Stimulated activated CD4-positive, alpha-beta T cell treated with anti-CD3 and anti-CD28 coated beads, Interleukin-12 subunit alpha, Interleukin-12 subunit beta, amount 100 ng/mL, for 48 hours (primary cell): Measurements from ENCODE around the gene OTUB2.

Experiments used
- DNase-seq, 3 donors: peaks; one replicate each; pipeline ENCODE4 v3.0.0-alpha.2; 2020; ENCODE audit warnings: low read depth in 2 of 3, low spot score in 1 of 3

The OTUB2 gene

DNA sequence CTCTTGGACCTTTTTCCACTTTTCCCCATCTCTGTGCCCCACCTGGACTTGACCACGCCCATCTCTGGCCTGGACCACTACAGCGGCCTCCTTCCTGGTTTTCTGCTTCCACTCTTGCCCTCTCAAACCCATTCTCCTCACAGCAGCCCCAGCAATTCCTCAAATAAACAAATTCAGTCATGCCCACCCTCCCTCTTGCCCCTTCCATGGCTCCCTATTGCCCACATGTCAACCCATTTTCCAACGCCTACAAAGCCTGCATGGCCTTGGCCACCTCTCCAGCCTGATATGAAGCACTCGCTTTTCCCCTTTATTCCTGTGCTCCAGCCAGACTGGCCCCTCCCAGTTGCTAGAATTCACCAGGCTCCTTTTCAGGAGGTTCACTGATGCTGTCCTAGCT is 5.9 kb upstream of the OTUB2 start:
- no peak for DNase-seq

GRCh38 chr14:94021001-94021400 is 5.1 kb upstream of the OTUB2 start:
- no peak for DNase-seq

- peak in 1 of 3 donors; percentile 32 for DNase-seq
These were observed 4.6 kb upstream of the OTUB2 start for GRCh38 chr14:94021416-94022157.

DNA sequence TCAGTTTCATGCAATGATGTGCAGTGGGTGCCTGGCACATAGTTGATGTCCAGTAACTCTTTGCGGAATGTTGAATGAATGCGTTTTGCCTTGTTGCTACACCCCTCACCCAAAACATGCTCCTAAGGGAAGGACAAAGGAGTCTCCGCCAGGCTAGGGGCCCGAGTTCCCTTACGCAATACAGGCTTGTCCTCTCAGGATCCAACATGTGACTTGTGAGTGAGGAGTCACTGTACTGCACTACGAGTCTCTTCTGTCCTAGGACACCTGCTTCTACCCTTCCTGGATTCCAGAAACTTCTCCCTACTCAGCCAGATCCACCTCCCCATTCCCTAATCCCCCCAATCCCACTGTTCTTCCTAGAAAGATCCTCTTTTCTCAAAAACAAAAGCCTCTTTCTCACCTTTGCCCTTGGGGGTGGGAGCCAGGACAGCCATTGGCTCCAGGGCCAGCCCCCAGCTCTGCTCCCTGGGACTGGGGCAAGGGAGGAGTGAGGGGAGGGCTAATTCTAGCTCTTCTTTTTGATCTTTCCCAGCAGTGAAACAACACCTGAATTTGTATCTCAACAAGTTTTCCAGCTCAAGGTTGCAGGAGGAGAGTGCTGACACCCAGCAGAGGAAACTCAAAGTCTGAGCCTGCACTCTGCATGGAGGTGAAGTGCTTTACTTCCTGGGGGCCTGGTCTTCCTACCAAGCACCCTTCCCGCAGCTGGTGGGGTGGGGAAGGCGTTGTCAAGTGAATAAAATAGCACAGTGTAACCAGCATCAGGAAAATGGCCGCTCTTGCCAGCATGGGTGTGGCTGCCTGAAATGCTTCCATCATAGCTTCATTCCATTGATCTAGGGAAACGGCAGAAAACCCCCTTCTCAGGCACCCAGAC is 3.4 kb upstream of the OTUB2 start:
- DNase-seq = no peak

- DNase-seq = no peak
These were observed 1.6 kb upstream of the OTUB2 start for GRCh38 chr14:94024549-94024948.

GRCh38 chr14:94025720-94026119 is 420 bp upstream of the OTUB2 start:
- no peak for DNase-seq

DNA sequence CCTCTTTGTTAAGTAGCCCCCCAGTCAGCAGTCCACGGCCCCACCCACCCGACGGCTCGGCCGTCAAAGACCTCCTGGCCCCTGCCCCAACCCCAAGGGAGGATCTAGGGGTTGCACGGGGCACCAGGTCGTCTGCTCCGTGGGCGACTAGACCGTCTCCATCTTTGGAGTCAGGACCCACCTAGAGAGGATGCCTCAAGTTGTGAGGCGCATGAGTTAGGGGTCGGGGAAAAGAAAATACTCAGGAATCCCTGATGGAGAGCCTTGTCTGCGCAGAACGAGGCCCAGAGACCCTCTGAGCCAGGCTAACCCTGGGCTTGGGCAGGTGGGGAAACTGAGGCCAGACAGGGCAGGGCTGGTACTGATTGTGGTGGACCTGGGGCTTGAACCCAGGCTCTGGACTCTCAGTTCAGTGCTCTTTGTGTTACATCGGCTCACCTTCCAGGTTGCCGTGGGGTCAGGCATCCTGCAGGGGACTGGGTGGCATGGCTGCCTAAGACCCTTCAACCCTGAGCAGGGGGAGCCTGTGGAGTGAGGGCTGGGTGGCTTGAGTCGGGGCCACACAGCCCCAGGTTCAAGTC is 839 bp downstream of the OTUB2 start:
- no peak for DNase-seq

DNA sequence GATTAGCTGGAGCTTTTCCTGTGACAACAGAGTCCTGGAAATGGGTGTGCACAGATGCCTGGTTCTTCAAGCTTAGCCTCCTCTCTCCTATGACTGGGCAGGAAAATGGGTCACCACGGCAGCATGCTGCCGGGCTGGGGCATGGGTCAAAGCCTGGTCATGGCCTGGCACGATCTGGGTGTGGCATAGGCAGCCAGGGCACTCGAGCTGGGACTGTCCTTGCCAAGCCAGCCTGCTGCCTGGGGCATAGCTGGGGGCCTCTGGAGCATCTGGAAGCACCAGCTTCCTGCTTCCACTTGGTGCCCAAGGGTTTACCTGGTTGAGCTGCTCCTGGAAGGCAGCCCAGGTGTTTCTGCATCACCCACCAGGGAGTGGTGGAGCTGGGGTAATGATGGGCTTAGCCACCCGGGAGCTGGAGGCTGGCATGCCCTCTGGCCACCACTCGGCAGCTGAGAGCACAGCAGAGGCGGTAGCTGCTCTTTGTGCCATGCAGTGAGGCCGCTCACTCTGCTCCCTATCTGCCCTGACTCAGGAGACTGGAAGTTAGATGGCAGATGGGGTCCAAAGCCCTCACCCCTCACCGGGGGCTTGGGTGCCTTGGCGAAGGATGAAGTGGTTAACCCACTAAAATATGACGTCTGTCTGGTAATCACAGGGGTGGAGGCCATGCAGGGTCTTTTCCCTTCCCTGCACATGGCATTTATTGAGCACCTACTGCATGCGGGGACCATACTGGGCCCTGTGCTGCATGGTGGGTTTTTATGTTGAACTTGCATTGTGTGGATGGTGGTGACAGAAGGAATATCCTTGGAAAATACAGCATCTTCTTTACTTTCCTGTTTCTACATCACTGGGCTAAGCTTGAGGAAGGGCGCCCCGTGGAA is 1.7 kb downstream of the OTUB2 start:
- no peak for DNase-seq

DNA sequence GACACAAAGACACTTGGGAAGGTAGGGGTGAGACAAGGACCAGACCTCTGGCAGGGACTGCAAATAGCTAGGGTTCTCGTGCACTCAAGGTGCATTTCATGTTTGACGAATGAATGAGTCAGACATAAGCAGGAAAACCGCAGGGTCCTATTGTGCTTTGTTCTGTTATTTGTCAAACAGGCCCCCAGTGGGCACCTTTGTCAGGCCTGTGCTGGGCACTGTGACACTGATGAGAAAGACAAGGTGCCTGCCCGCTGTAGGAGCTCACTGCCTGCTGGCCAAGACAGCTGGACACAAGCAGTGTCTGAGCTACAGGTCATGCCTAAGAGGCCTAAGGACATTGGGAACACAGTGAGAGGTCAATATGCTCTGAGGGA is 2.3 kb downstream of the OTUB2 start:
- no peak for DNase-seq

GRCh38 chr14:94029265-94029664 is 3.1 kb downstream of the OTUB2 start:
- no peak for DNase-seq

DNA sequence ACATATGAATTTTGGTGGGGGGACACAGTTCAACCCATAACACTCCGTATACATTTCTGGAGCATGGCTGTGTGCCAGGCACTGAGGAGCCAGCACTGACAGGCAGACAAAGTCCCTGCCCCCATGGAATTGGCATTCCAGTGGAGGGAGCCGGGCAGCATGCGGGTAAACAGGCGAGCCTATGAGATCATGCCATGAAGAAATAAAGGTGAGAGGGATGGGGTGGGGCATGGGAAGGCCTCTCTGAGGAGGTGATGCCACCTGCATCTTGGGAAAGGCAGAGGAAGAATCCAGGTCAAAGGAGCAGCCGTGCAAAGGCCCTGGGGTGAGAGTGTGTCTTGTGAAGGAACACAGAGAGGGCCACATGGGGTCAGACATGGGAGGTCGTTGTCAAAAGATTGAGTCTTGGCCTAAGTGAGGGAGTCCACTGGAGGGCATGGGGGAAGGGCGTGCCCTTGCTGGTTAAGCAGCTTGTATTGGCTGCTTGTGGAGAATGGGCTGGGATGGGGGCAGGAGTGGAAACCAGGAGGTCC is 3.6 kb downstream of the OTUB2 start:
- no peak for DNase-seq

DNA sequence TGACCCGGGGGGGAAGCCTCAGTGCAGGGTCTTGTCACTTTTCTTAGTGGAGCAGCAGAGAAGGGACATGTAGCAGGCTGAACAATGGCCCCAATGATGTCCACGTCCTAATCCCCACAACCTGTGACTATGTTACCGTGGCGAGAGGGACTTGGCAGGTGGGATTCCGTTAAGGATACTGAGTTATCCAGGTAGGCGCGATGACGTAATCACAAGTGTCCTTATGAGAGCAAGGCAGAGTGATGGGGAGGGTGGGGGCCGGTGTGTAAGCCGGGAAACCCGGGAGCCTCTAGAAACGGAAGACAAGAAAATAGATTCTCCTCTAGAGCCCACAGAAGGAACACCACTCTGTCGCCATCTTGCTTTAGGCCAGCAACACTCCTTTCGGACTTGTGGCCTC is 4.4 kb downstream of the OTUB2 start:
- no peak for DNase-seq

GRCh38 chr14:94031161-94031882 is 5.2 kb downstream of the OTUB2 start:
- DNase-seq = no peak

DNA sequence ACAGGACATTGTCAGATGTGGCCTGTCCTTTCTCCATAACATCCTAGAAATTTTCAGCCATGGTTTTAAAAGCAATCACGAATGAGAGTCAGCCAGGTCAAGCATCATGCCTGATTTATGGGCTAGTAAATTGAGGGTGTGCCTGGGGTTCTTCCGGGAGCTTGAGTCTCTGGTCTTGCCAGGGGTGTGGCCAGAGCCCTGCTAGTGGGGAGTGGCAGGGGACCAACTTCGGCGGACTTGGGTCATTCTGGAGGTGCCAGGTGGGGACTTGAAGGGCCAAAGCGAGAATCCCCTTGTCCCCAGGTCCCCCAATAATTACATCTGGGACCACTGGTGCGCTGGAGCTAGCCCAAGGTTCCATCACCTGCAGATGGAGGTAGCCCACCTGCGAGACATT is 5.7 kb downstream of the OTUB2 start:
- no peak for DNase-seq

DNA sequence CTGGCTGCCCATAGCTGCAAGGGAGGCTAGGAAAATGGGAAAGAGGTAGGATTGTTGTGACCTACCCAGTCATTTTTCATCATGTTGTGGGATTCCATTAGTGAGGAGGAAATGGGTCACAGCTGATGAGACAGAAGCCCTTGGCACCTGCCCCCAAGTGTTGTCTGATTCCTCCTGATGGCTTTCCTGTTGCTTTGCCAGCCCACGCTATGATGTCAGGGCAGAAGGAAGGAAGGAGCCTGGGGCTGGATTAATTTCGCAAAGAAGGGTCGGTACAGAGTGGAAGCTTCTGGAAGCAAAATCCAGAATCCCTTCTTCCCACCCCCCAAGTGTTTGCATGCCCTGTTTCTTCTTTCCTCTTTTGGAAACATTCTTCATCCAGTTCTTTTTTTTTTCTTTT is 8.7 kb downstream of the OTUB2 start:
- no peak for DNase-seq

DNA sequence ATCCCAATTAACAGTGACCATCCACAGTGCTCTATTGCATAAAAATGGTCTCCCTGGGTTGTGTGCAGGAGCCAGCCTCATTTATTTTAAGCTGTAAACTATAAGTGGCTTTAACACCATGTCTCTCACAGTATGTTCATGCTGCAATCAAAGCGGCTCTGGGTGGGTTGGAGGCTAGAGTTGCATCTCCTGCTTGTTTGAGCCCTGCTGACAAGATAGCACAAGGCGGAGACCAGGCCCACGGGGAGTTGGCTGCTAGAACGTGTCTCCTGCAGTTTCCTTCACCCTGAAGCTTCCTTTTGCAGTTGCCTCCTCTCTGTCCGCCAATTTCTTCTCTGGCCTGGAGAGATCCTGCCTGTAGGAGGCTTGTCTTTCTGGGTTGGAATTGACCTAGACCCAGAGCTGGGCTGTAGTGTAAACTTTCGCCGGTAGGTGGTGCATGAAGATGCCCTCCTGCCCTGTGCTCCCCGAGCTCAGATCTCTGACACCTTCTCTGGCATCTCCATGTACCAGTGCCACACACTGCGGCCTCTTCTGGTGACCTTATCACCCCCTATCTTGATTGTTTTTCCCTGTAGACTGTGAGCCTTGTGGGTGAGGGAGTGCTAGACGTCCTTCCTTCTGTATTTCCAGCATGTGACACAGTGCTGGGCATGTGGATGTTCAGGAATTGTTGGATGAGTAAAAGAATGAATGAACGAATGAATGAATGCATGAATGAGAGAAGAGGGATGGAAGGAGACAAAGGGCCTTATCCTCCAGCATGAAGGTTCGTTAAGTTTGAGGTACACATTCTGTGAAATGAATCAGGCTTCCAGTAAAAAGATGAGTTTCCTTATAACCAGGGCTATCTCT is 10.4 kb downstream of the OTUB2 start:
- peak; percentile 60 to 80 (median 67) for DNase-seq

GRCh38 chr14:94037954-94038353 is 11.8 kb downstream of the OTUB2 start:
- no peak for DNase-seq

GRCh38 chr14:94038510-94038909 is 12.4 kb downstream of the OTUB2 start:
- DNase-seq = no peak

- DNase-seq = no peak
These were observed 12.9 kb downstream of the OTUB2 start for GRCh38 chr14:94038921-94039629.
